Measurements from ENCODE around the gene DMXL1. TPM values are rescaled to one million over a fixed set of nuclear protein-coding genes. Genes with fewer than 3 reads are reported as not detected.

The DMXL1 gene
- total RNA-seq = 10 to 100 TPM; 20.8 to 23.3 TPM

GRCh38 chr5:119070828-119071560 lies at the start of gene DMXL1:
Gene DMXL1, plus strand, starts transcription at chr5:119071087. Its CDS starts 483 bp downstream, at chr5:119071570.
- Mint-ChIP-seq H3K9me3 (no peaks in the 10 kb centered on the region), H3K4me3 (peak within 1 kb of the TSS; percentile 85), H3K4me1 (ENCODE audit: low read depth) (peaks cover 26% of the 10 kb centered on the region), H3K36me3 (ENCODE audit: low read depth) (peaks cover 4% of the 10 kb centered on the region), H3K27ac (peak within 1 kb of the TSS; percentile 99), H3K27me3 (peaks cover 1% of the 10 kb centered on the region)
- intact Hi-C loops (cut with micrococcal nuclease) = loop anchor here (5.0 kb wide), 3 partner anchors 84 to 341 kb away; partner anchors contain the start of gene DTWD2
- TF ChIP-seq CTCF (IDR thresholded peaks at IDR 0.05) = no peak
- ATAC-seq (peak; percentile 87), DNase-seq (peak; percentile 99)
- POLR2A ChIA-PET = interaction anchor here (0.6 to 1.9 kb wide), 8 partner anchors 8 to 294 kb away, joined by 3 to 9 read pairs (median 3); no protein-coding TSS in a partner anchor
- CTCF ChIA-PET = interaction anchor here (1.0 to 2.3 kb wide), 9 partner anchors 9 to 341 kb away, joined by 3 to 10 read pairs (median 5); partner anchors contain the start of gene DTWD2

GRCh38 chr5:119021149-119021732 lies 49.6 kb upstream of the DMXL1 start:
- no peak overlapping the region for H3K4me3 Mint-ChIP-seq
- ChIA-PET POLR2A (interaction anchor here (0.7 kb wide), 1 partner anchor 390 kb away, joined by 3 read pairs; no protein-coding TSS in a partner anchor), CTCF (interaction anchor here (0.7 to 1.9 kb wide), 13 partner anchors 10 to 413 kb away, joined by 3 to 21 read pairs (median 3); partner anchors contain the start of gene DMXL1)
- no peak for ATAC-seq
- H3K36me3 Mint-ChIP-seq (ENCODE audit: low read depth) = no peaks in the 10 kb centered on the region
- peaks cover 2% of the 10 kb centered on the region for H3K9me3 Mint-ChIP-seq
- no peak overlapping the region for H3K27ac Mint-ChIP-seq
- no peak for TF ChIP-seq CTCF (IDR thresholded peaks at IDR 0.05)
- H3K27me3 Mint-ChIP-seq = no peaks in the 10 kb centered on the region
- DNase-seq = no peak
- intact Hi-C loops (cut with micrococcal nuclease) = loop anchor here (5.0 kb wide), 1 partner anchor 391 kb away; no protein-coding TSS in a partner anchor
- H3K4me1 Mint-ChIP-seq (ENCODE audit: low read depth) = peaks cover 8% of the 10 kb centered on the region

- Mint-ChIP-seq H3K4me1 (ENCODE audit: low read depth) (peaks cover 8% of the 10 kb centered on the region), H3K36me3 (ENCODE audit: low read depth) (no peaks in the 10 kb centered on the region), H3K27ac (no peak overlapping the region), H3K9me3 (peaks cover 2% of the 10 kb centered on the region), H3K27me3 (no peaks in the 10 kb centered on the region), H3K4me3 (no peak overlapping the region)
- ATAC-seq (peak; percentile 72), DNase-seq (no peak)
- peak; percentile 56 for TF ChIP-seq CTCF (IDR thresholded peaks at IDR 0.05)
- intact Hi-C loops (cut with micrococcal nuclease) = loop anchor here (5.0 kb wide), 1 partner anchor 390 kb away; no protein-coding TSS in a partner anchor
- CTCF ChIA-PET = interaction anchor here (0.6 to 1.9 kb wide), 13 partner anchors 9 to 412 kb away, joined by 3 to 21 read pairs (median 3); partner anchors contain the start of gene DMXL1
- POLR2A ChIA-PET = interaction anchor here (0.7 kb wide), 1 partner anchor 389 kb away, joined by 3 read pairs; no protein-coding TSS in a partner anchor
These were observed 48.7 kb upstream of the DMXL1 start for GRCh38 chr5:119022017-119022745.

GRCh38 chr5:119022773-119023172 lies 48.1 kb upstream of the DMXL1 start:
- H3K27ac Mint-ChIP-seq = no peak overlapping the region
- H3K4me3 Mint-ChIP-seq = no peak overlapping the region
- no peak for DNase-seq
- CTCF ChIA-PET = interaction anchor here (0.6 to 1.9 kb wide), 3 partner anchors 10 to 412 kb away, joined by 3 to 21 read pairs (median 5); no protein-coding TSS in a partner anchor
- ATAC-seq = peak; percentile 61
- TF ChIP-seq CTCF (IDR thresholded peaks at IDR 0.05) = no peak
- POLR2A ChIA-PET = no interaction called here
- no peaks in the 10 kb centered on the region for H3K27me3 Mint-ChIP-seq
- intact Hi-C loops (cut with micrococcal nuclease) = loop anchor here (5.0 kb wide), 1 partner anchor 390 kb away; no protein-coding TSS in a partner anchor
- H3K4me1 Mint-ChIP-seq (ENCODE audit: low read depth) = peaks cover 8% of the 10 kb centered on the region
- H3K36me3 Mint-ChIP-seq (ENCODE audit: low read depth) = no peaks in the 10 kb centered on the region
- peaks cover 2% of the 10 kb centered on the region for H3K9me3 Mint-ChIP-seq
